ENCODE data around the gene LHX6. TPM values are rescaled to one million over a fixed set of nuclear protein-coding genes. Genes with fewer than 3 reads are reported as not detected.

LHX6 gene
- total RNA-seq, 1 experiment from 2014 or later = 1.8 TPM

GRCh38 chr9:122159925-122160246 is 68.9 kb downstream of the LHX6 start:
- TF ChIP-seq CTCF (conservative IDR thresholded peaks at IDR 0.05) = no peak
- H3T11ph ChIP-seq (ENCODE audit: low read length) = no peak overlapping the region

More at GRCh38 chr9:122159925-122160246, 68.9 kb downstream of the LHX6 start:
- no peak overlapping the region for H3K56ac ChIP-seq (ENCODE audit: insufficient read length, low read depth, low read length)
- H3K4ac ChIP-seq (ENCODE audit: low read depth, low read length) = no peak overlapping the region
- no peak overlapping the region for H3K27ac ChIP-seq (ENCODE audit: insufficient read length, low read depth, low read length)
- no peaks in the 10 kb centered on the region for H3K27me3 ChIP-seq (ENCODE audit: insufficient read depth, low read length)
- no peak overlapping the region for H4K91ac ChIP-seq (ENCODE audit: insufficient read length, low read depth, low read length)
- no peaks in the 10 kb centered on the region for H3K9me3 ChIP-seq (ENCODE audit: control insufficient read depth, low read depth, low read length)
- H2BK20ac ChIP-seq (ENCODE audit: low read depth, low read length, poor library complexity, severe bottlenecking) = no peak overlapping the region
- H2AK5ac ChIP-seq (ENCODE audit: insufficient read length, low read length) = no peak overlapping the region
- WGBS (ENCODE audit: extremely low coverage, insufficient read length, low lambda C conversion rate) = no CpG with 5 or more reads among the region's 6 CpGs
- H3K23ac ChIP-seq (ENCODE audit: insufficient read length, low read depth, low read length) = no peak overlapping the region
- Mint-ChIP-seq H3K4me1 (peaks cover 8 to 22% of the 10 kb centered on the region in 2 experiments), H3K27me3 (ENCODE audit: low read depth) (peaks cover 13% of the 10 kb centered on the region), H3K4me3 (peak overlapping the region; percentile 94 to 96), H3K9me3 (peaks cover 9 to 10% of the 10 kb centered on the region in 2 experiments), H3K27ac (peak overlapping the region in 2 of 3 experiments; percentile 93 to 98; a peak in 2 of 7 replicates), H3K36me3 (ENCODE audit: insufficient read depth in 1 of 3, low read depth in 3 of 3) (peaks cover 0 to 3% (median 2%) of the 10 kb centered on the region in 3 experiments; a peak in 2 of 7 replicates)
- H3K4me1 ChIP-seq (ENCODE audit: insufficient read depth, low read length) = 0 out of 2 replicates have a peak, but pooled peaks cover 2% of the 10 kb centered on the region
- no peak overlapping the region for H2BK5ac ChIP-seq (ENCODE audit: insufficient read length, low read length)
- H2BK15ac ChIP-seq (ENCODE audit: low read depth, low read length) = no peak overlapping the region
- DNase-seq = no peak
- H3K79me2 ChIP-seq (ENCODE audit: insufficient read depth, low read length) = peaks cover 4% of the 10 kb centered on the region; the same call in 1 of the 2 replicates
- H3K4me2 ChIP-seq (ENCODE audit: insufficient read depth, insufficient read length, low read length) = peak overlapping the region; percentile 9
- no peak overlapping the region for H2BK120ac ChIP-seq (ENCODE audit: low read depth, low read length, poor library complexity, severe bottlenecking)
- H2BK12ac ChIP-seq (ENCODE audit: insufficient read length, low read depth, low read length) = no peak overlapping the region
- H4K20me1 ChIP-seq (ENCODE audit: control insufficient read depth, insufficient read depth, insufficient read length) = no peaks in the 10 kb centered on the region
- no peak overlapping the region for H3K9ac ChIP-seq (ENCODE audit: extremely low read depth, insufficient read length, low read length)
- no peak overlapping the region for H4K8ac ChIP-seq (replicated peaks; ENCODE audit: insufficient read length, low read depth, low read length)
- H3K79me1 ChIP-seq (ENCODE audit: insufficient read depth, low read depth, low read length, poor library complexity, severe bottlenecking) = peaks cover 4% of the 10 kb centered on the region
- peaks cover 4% of the 10 kb centered on the region for H3K23me2 ChIP-seq (ENCODE audit: insufficient read length, low read depth, low read length, poor library complexity, severe bottlenecking)
- no peak overlapping the region for H2AFZ ChIP-seq (ENCODE audit: low read length)
- no peak overlapping the region for H3K18ac ChIP-seq (ENCODE audit: insufficient read length, low read depth, low read length)
- H3K14ac ChIP-seq (ENCODE audit: insufficient read depth, low read length) = no peak overlapping the region
- H4K5ac ChIP-seq (ENCODE audit: insufficient read length, low read depth, low read length) = no peak overlapping the region

All from H9 (cell line).